Subcutaneous adipose tissue (tissue), 4 donors: ENCODE results near the gene ROBO1. TPM values are rescaled to one million over a fixed set of nuclear protein-coding genes. Genes with fewer than 3 reads are reported as not detected.

Source experiments
- CTCF ChIP-seq: fragments of 450-650 bp; IDR thresholded peaks from one replicate; pipeline ENCODE4 v1.5.1; 2016; ENCODE audit warnings: low read depth, mild to moderate bottlenecking, control low read depth, antibody characterized with exemption, moderate library complexity
- total RNA-seq, 4 donors: library from RNA; depleted of rRNA; stranded (reverse); fragments of >200 nt; gene quantifications; one replicate each; pipeline ENCODE4 v1.1.0, GENCODE V29; 2016

ROBO1 gene
- total RNA-seq, 4 donors from 2014 or later, result 26.6 to 34.0 (median 30.8) TPM

- no peak for TF ChIP-seq CTCF
These were observed 710.0 kb downstream of the ROBO1 start for GRCh38 chr3:79057756-79058155.

GRCh38 chr3:79056498-79056897, 711.3 kb downstream of the ROBO1 start:
- no peak for TF ChIP-seq CTCF

GRCh38 chr3:79052054-79052681, 715.6 kb downstream of the ROBO1 start:
- TF ChIP-seq CTCF, result no peak

- TF ChIP-seq CTCF, result no peak
These were observed 720.2 kb downstream of the ROBO1 start for GRCh38 chr3:79047581-79047980.

GRCh38 chr3:79041621-79042020, 726.2 kb downstream of the ROBO1 start:
- no peak for TF ChIP-seq CTCF

- TF ChIP-seq CTCF, result no peak
These were observed 727.1 kb downstream of the ROBO1 start for GRCh38 chr3:79040701-79041100.

GRCh38 chr3:79040091-79040490, 727.7 kb downstream of the ROBO1 start:
- TF ChIP-seq CTCF, result no peak
